GM19023 (cell line): ENCODE measurements around the gene KCNQ2.
"Not testable (repeated sequence)": the region's sequence is repeated elsewhere in the genome, so short reads cannot be mapped to it uniquely, and the experiment has no call there.

Source experiments
- ATAC-seq: cut with Tn5 transposase; IDR thresholded peaks from one replicate; pipeline ENCODE4 v1.9.1; 2021; ENCODE audit warnings: mild to moderate bottlenecking, moderate library complexity; ENCODE audit not compliant: unreplicated experiment

The KCNQ2 gene

GRCh38 chr20:63394069-63394919 is 78.2 kb downstream of the KCNQ2 start:
- ATAC-seq: no peak

- ATAC-seq: no peak
Measured at GRCh38 chr20:63393566-63393965, 78.9 kb downstream of the KCNQ2 start.

GRCh38 chr20:63392465-63393365 is 79.7 kb downstream of the KCNQ2 start:
- ATAC-seq: no peak

- no peak for ATAC-seq
Measured at GRCh38 chr20:63387917-63388316, 84.5 kb downstream of the KCNQ2 start.

GRCh38 chr20:63387393-63387792 is 85.1 kb downstream of the KCNQ2 start:
- no peak for ATAC-seq

GRCh38 chr20:63386491-63386890 is 86.0 kb downstream of the KCNQ2 start:
- ATAC-seq: no peak

GRCh38 chr20:63385819-63386218 is 86.6 kb downstream of the KCNQ2 start:
- ATAC-seq: no peak

- no peak for ATAC-seq
Measured at GRCh38 chr20:63384336-63384735, 88.1 kb downstream of the KCNQ2 start.

GRCh38 chr20:63383556-63383955 is 88.9 kb downstream of the KCNQ2 start:
- ATAC-seq: no peak

- no peak for ATAC-seq
Measured at GRCh38 chr20:63382551-63383300, 89.7 kb downstream of the KCNQ2 start.

GRCh38 chr20:63381781-63382431 is 90.5 kb downstream of the KCNQ2 start:
- ATAC-seq: no peak

- ATAC-seq: no peak
Measured at GRCh38 chr20:63380346-63380870, 92.0 kb downstream of the KCNQ2 start.

- not testable (repeated sequence) for ATAC-seq
Measured at GRCh38 chr20:63379872-63380271, 92.6 kb downstream of the KCNQ2 start.

- ATAC-seq: no peak
Measured at GRCh38 chr20:63379296-63379695, 93.2 kb downstream of the KCNQ2 start.

GRCh38 chr20:63378626-63379025 is 93.8 kb downstream of the KCNQ2 start:
- ATAC-seq: no peak

GRCh38 chr20:63377951-63378381 is 94.5 kb downstream of the KCNQ2 start:
- no peak for ATAC-seq

GRCh38 chr20:63377256-63377941 is 95.1 kb downstream of the KCNQ2 start:
- no peak for ATAC-seq

GRCh38 chr20:63376283-63377250 is 95.9 kb downstream of the KCNQ2 start:
- ATAC-seq: no peak

- no peak for ATAC-seq
Measured at GRCh38 chr20:63375438-63375837, 97.0 kb downstream of the KCNQ2 start.
